Transverse colon (tissue), 3 donors: ENCODE results near the gene POLRMT.

Source experiments
- EP300 ChIP-seq: sonication (generic); formaldehyde crosslinking; IDR thresholded peaks from one replicate; pipeline ENCODE4 v1.6.1; 2017; ENCODE audit warnings: antibody characterized with exemption, low read depth
- POLR2A ChIP-seq: fragments of 450-650 bp; IDR thresholded peaks from one replicate; pipeline ENCODE4 v1.6.1; 2016; ENCODE audit warnings: antibody characterized with exemption, mild to moderate bottlenecking, moderate library complexity
- TF ChIP-seq, protein P1 (sequence below), 5 experiments: fragments of 200-600 bp in 3 of 5; fragments of 450-650 bp in 2 of 5; sonication (generic) in 3 of 5; IDR thresholded peaks; 1 replicate in 2 of 5; 2 replicates in 3 of 5; pipeline ENCODE4 v1.5.1; 2016 to 2017; ENCODE audit warnings: antibody characterized with exemption in 5 of 5, inconsistent platforms in 3 of 5, mild to moderate bottlenecking in 2 of 5, moderate library complexity in 1 of 5

- TF ChIP-seq, protein P1, sequence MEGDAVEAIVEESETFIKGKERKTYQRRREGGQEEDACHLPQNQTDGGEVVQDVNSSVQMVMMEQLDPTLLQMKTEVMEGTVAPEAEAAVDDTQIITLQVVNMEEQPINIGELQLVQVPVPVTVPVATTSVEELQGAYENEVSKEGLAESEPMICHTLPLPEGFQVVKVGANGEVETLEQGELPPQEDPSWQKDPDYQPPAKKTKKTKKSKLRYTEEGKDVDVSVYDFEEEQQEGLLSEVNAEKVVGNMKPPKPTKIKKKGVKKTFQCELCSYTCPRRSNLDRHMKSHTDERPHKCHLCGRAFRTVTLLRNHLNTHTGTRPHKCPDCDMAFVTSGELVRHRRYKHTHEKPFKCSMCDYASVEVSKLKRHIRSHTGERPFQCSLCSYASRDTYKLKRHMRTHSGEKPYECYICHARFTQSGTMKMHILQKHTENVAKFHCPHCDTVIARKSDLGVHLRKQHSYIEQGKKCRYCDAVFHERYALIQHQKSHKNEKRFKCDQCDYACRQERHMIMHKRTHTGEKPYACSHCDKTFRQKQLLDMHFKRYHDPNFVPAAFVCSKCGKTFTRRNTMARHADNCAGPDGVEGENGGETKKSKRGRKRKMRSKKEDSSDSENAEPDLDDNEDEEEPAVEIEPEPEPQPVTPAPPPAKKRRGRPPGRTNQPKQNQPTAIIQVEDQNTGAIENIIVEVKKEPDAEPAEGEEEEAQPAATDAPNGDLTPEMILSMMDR (IDR thresholded peaks at IDR 0.05), result no peak
- TF ChIP-seq POLR2A (no peak), EP300 (no peak)
These were observed 11.0 kb upstream of the POLRMT start for GRCh38 chr19:644363-644762.
